GM12878 (cell line): Measurements from ENCODE around the gene USP46. TPM values are rescaled to one million over a fixed set of nuclear protein-coding genes. Genes with fewer than 3 reads are reported as not detected.

ENCODE experiments used
- ATAC-seq: fragments of 200-7000 bp; cut with Tn5 transposase; 3 replicates; pipeline ENCODE4 v1.9.1; 2020; ENCODE audit warnings: mild to moderate bottlenecking, moderate library complexity
- BruUV-seq: library from RNA; stranded (reverse); fragments of 400-500 nt; replicated peaks from 2 replicates; lab custom pipeline; 2021; lab: Mats Ljungman, UMichigan
- CTCF ChIA-PET: fragments of 300-600 bp; sonication (Branson Sonifier 250); formaldehyde crosslinking; extraction: SDS; loops from one replicate; lab custom pipeline; 2021; ENCODE audit warnings: inconsistent platforms; lab: Yijun Ruan, JAX
- POLR2A ChIA-PET: fragments of 350-600 bp; formaldehyde crosslinking; extraction: SDS; loops from one replicate; lab custom pipeline; 2021; ENCODE audit warnings: inconsistent platforms; lab: Charles Lee
- RAD21 ChIA-PET: fragments of 300-600 bp; sonication (Branson Sonifier 250); formaldehyde crosslinking; loops from one replicate; lab custom pipeline; 2023; ENCODE audit warnings: antibody characterized with exemption; ENCODE audit not compliant: unreplicated experiment; lab: Charles Lee
- SMC1A ChIA-PET: fragments of 300-600 bp; sonication (Branson Sonifier 250); formaldehyde crosslinking; loops from one replicate; lab custom pipeline; 2023; ENCODE audit not compliant: unreplicated experiment, uncharacterized antibody; lab: Charles Lee
- DNase-seq: peaks from one replicate; pipeline ENCODE4 v3.0.0-alpha.2; 2011; ENCODE audit warnings: low read depth, low spot score
- FAIRE-seq: peaks from 3 replicates; lab custom pipeline; 2011; peaks lifted over from hg19 to GRCh38; lab: Jason Lieb, UNC
- H2AFZ ChIP-seq: 2 replicates; pipeline ENCODE4 v1.6.0; 2011; ENCODE audit warnings: low read depth, low read length, control low read depth; ENCODE audit not compliant: control insufficient read depth
- H3K27ac ChIP-seq: 2 replicates; pipeline ENCODE4 v1.5.1; 2011; ENCODE audit warnings: control low read depth; ENCODE audit not compliant: control insufficient read depth, insufficient read depth
- H3K27me3 ChIP-seq, 2 experiments: replicated peaks in 1 of 2; 2 replicates each; pipeline versions ENCODE4 v1.6.0 to v1.6.1; 2011; ENCODE audit warnings: low read length in 1 of 2; ENCODE audit not compliant: control insufficient read depth in 2 of 2, insufficient read depth in 2 of 2
- H3K36me3 ChIP-seq, 2 experiments: 2 replicates each; pipeline ENCODE4 v1.5.1; 2011; ENCODE audit warnings: low read length in 1 of 2; ENCODE audit not compliant: control insufficient read depth in 2 of 2, insufficient read depth in 2 of 2
- H3K4me1 ChIP-seq: 2 replicates; pipeline ENCODE4 v1.6.1; 2011; ENCODE audit warnings: mild to moderate bottlenecking, low read length, moderate library complexity, mixed read lengths; ENCODE audit not compliant: control insufficient read depth, insufficient read depth
- H3K4me2 ChIP-seq: 2 replicates; pipeline ENCODE4 v1.6.0; 2011; ENCODE audit warnings: control low read depth; ENCODE audit not compliant: control insufficient read depth, insufficient read depth
- H3K4me3 ChIP-seq: fragments of 200-600 bp; sonication (generic); 2 replicates; pipeline ENCODE4 v1.5.1; 2016
- H3K79me2 ChIP-seq: 2 replicates; pipeline ENCODE4 v1.6.0; 2011; ENCODE audit warnings: low read length; ENCODE audit not compliant: control insufficient read depth, insufficient read depth
- H3K9ac ChIP-seq: 2 replicates; pipeline ENCODE4 v1.8.0; 2011; ENCODE audit warnings: low read length, control low read depth, mixed read lengths; ENCODE audit not compliant: control insufficient read depth, insufficient read depth
- H3K9me3 ChIP-seq: replicated peaks from 3 replicates; pipeline ENCODE4 v1.5.1; 2011; ENCODE audit warnings: mild to moderate bottlenecking, low read length; ENCODE audit not compliant: control insufficient read depth, insufficient read depth
- H4K20me1 ChIP-seq: 2 replicates; pipeline ENCODE4 v1.6.0; 2011; ENCODE audit not compliant: control insufficient read depth, insufficient read depth
- EED ChIP-seq: sonication (generic); IDR thresholded peaks from 2 replicates; pipeline ENCODE4 v1.6.1; 2016; ENCODE audit warnings: antibody characterized with exemption, low read depth
- ETV6 ChIP-seq, 2 experiments: fragments of 450-650 bp in 1 of 2; IDR thresholded peaks in 1 of 2; conservative IDR thresholded peaks in 1 of 2; 2 replicates each; pipeline ENCODE4 v1.6.1; 2014; ENCODE audit warnings: antibody characterized with exemption in 1 of 2, borderline replicate concordance in 1 of 2, low read depth in 1 of 2, mild to moderate bottlenecking in 1 of 2, moderate library complexity in 1 of 2
- HDAC2 ChIP-seq: fragments of 200-600 bp; sonication (generic); IDR thresholded peaks from 2 replicates; pipeline ENCODE4 v1.6.1; 2017
- IRF3 ChIP-seq: fragments of 450-650 bp; IDR thresholded peaks from 2 replicates; pipeline ENCODE4 v1.6.1; 2014; ENCODE audit warnings: mild to moderate bottlenecking
- JUNB ChIP-seq: IDR thresholded peaks from 2 replicates; pipeline ENCODE4 v1.6.1; 2016; ENCODE audit warnings: antibody characterized with exemption, mild to moderate bottlenecking
- NFIC ChIP-seq: IDR thresholded peaks from 2 replicates; pipeline ENCODE4 v1.6.1; 2012; ENCODE audit warnings: low read depth, mild to moderate bottlenecking, inconsistent platforms, low read length, moderate library complexity
- NR2C2 ChIP-seq: IDR thresholded peaks from 2 replicates; pipeline ENCODE4 v1.6.1; 2011; ENCODE audit warnings: borderline replicate concordance, low read depth; ENCODE audit not compliant: control insufficient read depth, insufficient read length
- RB1 ChIP-seq: fragments of 450-650 bp; formaldehyde crosslinking; IDR thresholded peaks from 2 replicates; pipeline ENCODE4 v1.6.1; 2017; ENCODE audit warnings: mild to moderate bottlenecking, borderline replicate concordance
- RBBP5 ChIP-seq: fragments of 200-600 bp; sonication (generic); conservative IDR thresholded peaks from 2 replicates; pipeline ENCODE4 v1.6.1; 2016
- RCOR1 ChIP-seq: conservative IDR thresholded peaks from 2 replicates; pipeline ENCODE4 v1.6.1; 2012; ENCODE audit warnings: low read depth, low read length, improper control_type of control experiment
- SREBF1 ChIP-seq: IDR thresholded peaks from 2 replicates; pipeline ENCODE4 v1.6.1; 2012; ENCODE audit warnings: mild to moderate bottlenecking, low read length
- STAT3 ChIP-seq: IDR thresholded peaks from 2 replicates; pipeline ENCODE4 v1.6.1; 2011; ENCODE audit warnings: low read depth, low read length, improper control_type of control experiment
- SUPT20H ChIP-seq: IDR thresholded peaks from 2 replicates; pipeline ENCODE4 v1.6.1; 2011; ENCODE audit warnings: low read depth, mild to moderate bottlenecking, low read length, moderate library complexity, borderline replicate concordance; ENCODE audit not compliant: control insufficient read depth
- TCF12 ChIP-seq: IDR thresholded peaks from 2 replicates; pipeline ENCODE4 v1.6.1; 2011; ENCODE audit warnings: low read depth, mild to moderate bottlenecking, low read length
- USF1 ChIP-seq: IDR thresholded peaks from 2 replicates; pipeline ENCODE4 v1.6.1; 2011; ENCODE audit warnings: borderline replicate concordance, low read depth, mild to moderate bottlenecking, moderate library complexity, mixed read lengths, low read length; ENCODE audit not compliant: insufficient read depth; ENCODE audit errors: extremely low read length
- WRNIP1 ChIP-seq: IDR thresholded peaks from 2 replicates; pipeline ENCODE4 v1.6.1; 2011; ENCODE audit warnings: low read depth, low read length, improper control_type of control experiment, borderline replicate concordance
- ZBTB40 ChIP-seq: fragments of 450-650 bp; IDR thresholded peaks from 2 replicates; pipeline ENCODE4 v1.6.1; 2016; ENCODE audit warnings: mild to moderate bottlenecking, moderate library complexity, borderline replicate concordance
- WGBS: methylation state at CpG from one replicate; pipeline ENCODE4 v1.1.6; 2016; ENCODE audit warnings: low lambda C conversion rate; ENCODE audit not compliant: insufficient replicate concordance, insufficient coverage; ENCODE audit errors: missing lambda C conversion rate; 5-methylcytosine and 5-hydroxymethylcytosine counted together
- in situ Hi-C: fragments of 300-500 bp; cut with MboI; formaldehyde crosslinking; loops from 9 replicates; pipeline ENCODE4 v1.14.3; 2018; ENCODE audit warnings: mixed read lengths
- intact Hi-C: fragments of 100-400 bp; cut with micrococcal nuclease; formaldehyde crosslinking; loops from one replicate; pipeline ENCODE4 v1.14.2; 2022; ENCODE audit not compliant: unreplicated experiment
- polyA plus RNA-seq, 11 experiments: library from polyadenylated mRNA; depleted of rRNA in 4 of 11; unstranded in 6 of 11; stranded (reverse) in 5 of 11; fragments of >200 nt; fragmentation: Nextera tagmentation in 4 of 11; fragmentation: Illumina TruSeq in 1 of 11; extraction: Ambion mirVana in 4 of 11; extraction: Trizol in 1 of 11; gene quantifications; 1 replicate in 1 of 11; 2 replicates in 10 of 11; pipeline versions ENCODE4 v1.2.1 to v1.2.3, GENCODE V29; 2011 to 2016; ENCODE audit warnings: inconsistent platforms in 2 of 11, missing spikeins in 2 of 11, low read depth in 1 of 11
- total RNA-seq, 4 experiments: library from RNA; depleted of rRNA in 3 of 4; stranded (reverse); fragments of >200 nt in 3 of 4; fragmentation: Illumina TruSeq in 1 of 4; extraction: Trizol in 1 of 4; gene quantifications; 2 replicates each; pipeline versions ENCODE4 v1.2.1 to v1.2.3, GENCODE V29; 2013 to 2021

USP46 gene
- total and polyA plus RNA-seq, 10 of the 15 experiments (the other 5 are each of a cell fraction or from before 2014, with no cell fraction given), result 5.3 to 20.1 (median 12.0) TPM

GRCh38 chr4:52633846-52634245 is 25.3 kb downstream of the USP46 start (continued):
- TF ChIP-seq SUPT20H, result no peak
- no peak for TF ChIP-seq SREBF1

- H3K4me2 ChIP-seq, result no peak overlapping the region
- no peak overlapping the region for H2AFZ ChIP-seq
- POLR2A ChIA-PET, result no interaction called here
- no peak overlapping the region for H3K9ac ChIP-seq
- ATAC-seq (no peak), FAIRE-seq (no peak), DNase-seq (no peak)
- no peaks in the 10 kb centered on the region for H3K9me3 ChIP-seq
- H3K27ac ChIP-seq, result no peak overlapping the region
- no peak overlapping the region for H3K4me3 ChIP-seq
- H4K20me1 ChIP-seq, result no peaks in the 10 kb centered on the region
- no peaks in the 10 kb centered on the region for H3K27me3 ChIP-seq
- RAD21 ChIA-PET, result no interaction called here
- peaks cover 0 to 3% of the 10 kb centered on the region in 2 experiments; a peak in 3 of 4 replicates for H3K36me3 ChIP-seq
- CTCF ChIA-PET, result no interaction called here
- H3K79me2 ChIP-seq, result no peaks in the 10 kb centered on the region; the same call in 1 of the 2 replicates
- in situ Hi-C loops (no loop called here), intact Hi-C loops (no loop called here)
- TSS peak; percentile 39 for BruUV-seq
- H3K4me1 ChIP-seq, result no peaks in the 10 kb centered on the region
- WGBS, result 98% methylated on average over 2 of the region's 2 CpGs
- SMC1A ChIA-PET, result interaction anchor here (1.3 kb wide), 1 partner anchor 15 kb away, joined by 3 read pairs; no protein-coding TSS in a partner anchor
- TF ChIP-seq ETV6 (conservative IDR thresholded peaks at IDR 0.05 in 1 of 2, IDR thresholded peaks at IDR 0.05 in 1 of 2; ENCODE audit: borderline replicate concordance in 1 of 2, low read depth in 1 of 2), result no peak
- no peak for TF ChIP-seq JUNB
- no peak for TF ChIP-seq NR2C2
- TF ChIP-seq IRF3, result no peak
- TF ChIP-seq RBBP5, result no peak
- no peak for TF ChIP-seq TCF12
- TF ChIP-seq SREBF1, result no peak
- TF ChIP-seq RB1, result no peak
- TF ChIP-seq HDAC2, result no peak
- TF ChIP-seq STAT3, result no peak
- TF ChIP-seq USF1, result no peak
- no peak for TF ChIP-seq RCOR1
- no peak for TF ChIP-seq WRNIP1
- TF ChIP-seq ZBTB40, result no peak
- no peak for TF ChIP-seq NFIC
- no peak for TF ChIP-seq EED
Observed at GRCh38 chr4:52628974-52629373, 30.1 kb downstream of the USP46 start.
